Activated T-helper 2 cell treated with anti-CD3 and anti-CD28 coated beads, Interferon-gamma antibody, Interleukin-2, Interleukin-4, amounts not matched to agents 10 μg/mL and 5 μg/mL and 100 μg/mL, durations not matched to agents 14 hours and 24 hours and 36 hours (primary cell): ENCODE data around the gene TMEM184B. TPM values are rescaled to one million over a fixed set of nuclear protein-coding genes. Genes with fewer than 3 reads are reported as not detected.

Source experiments
- DNase-seq: peaks from one replicate; pipeline ENCODE4 v3.0.0; 2021; ENCODE audit warnings: low spot score
- H3K27ac Mint-ChIP-seq: one replicate; pipeline ENCODE4 v1.8.0; 2021; ENCODE audit warnings: mixed read lengths
- H3K27me3 Mint-ChIP-seq: one replicate; pipeline ENCODE4 v1.8.0; 2021; ENCODE audit warnings: low read depth, mixed read lengths
- H3K36me3 Mint-ChIP-seq: one replicate; pipeline ENCODE4 v1.8.0; 2021; ENCODE audit warnings: low read depth, mixed read lengths
- H3K4me1 Mint-ChIP-seq: one replicate; pipeline ENCODE4 v1.8.0; 2021; ENCODE audit warnings: low read depth, mixed read lengths
- H3K4me3 Mint-ChIP-seq: one replicate; pipeline ENCODE4 v1.8.0; 2021; ENCODE audit warnings: low read depth, mild to moderate bottlenecking, moderate library complexity, mixed read lengths
- H3K9me3 Mint-ChIP-seq: one replicate; pipeline ENCODE4 v1.8.0; 2021; ENCODE audit warnings: mixed read lengths
- intact Hi-C: fragments of 100-400 bp; cut with micrococcal nuclease; formaldehyde crosslinking; loops from one replicate; pipeline ENCODE4 v1.15.1; 2023
- total RNA-seq: library from RNA; stranded (reverse); gene quantifications from 2 replicates; pipeline ENCODE4 v1.2.3, GENCODE V29; 2022

The TMEM184B gene
- total RNA-seq, 1 donor from 2014 or later, result 34.8 TPM

GRCh38 chr22:38300946-38301345, 28.1 kb upstream of the TMEM184B start:
- intact Hi-C loops, result no loop called here
- peaks cover 61% of the 10 kb centered on the region for H3K36me3 Mint-ChIP-seq

GRCh38 chr22:38300197-38300945, 27.6 kb upstream of the TMEM184B start:
- H3K4me3 Mint-ChIP-seq, result no peak overlapping the region
- H3K27ac Mint-ChIP-seq, result no peak overlapping the region
- H3K27me3 Mint-ChIP-seq, result no peaks in the 10 kb centered on the region
- no peak for DNase-seq
- H3K36me3 Mint-ChIP-seq, result peaks cover 63% of the 10 kb centered on the region
- no peaks in the 10 kb centered on the region for H3K9me3 Mint-ChIP-seq
- intact Hi-C loops, result no loop called here
- H3K4me1 Mint-ChIP-seq, result peaks cover 1% of the 10 kb centered on the region

More at GRCh38 chr22:38300946-38301345, 28.1 kb upstream of the TMEM184B start:
- Mint-ChIP-seq H3K27ac (no peak overlapping the region), H3K27me3 (no peaks in the 10 kb centered on the region), H3K9me3 (no peaks in the 10 kb centered on the region), H3K4me3 (no peak overlapping the region), H3K4me1 (peaks cover 7% of the 10 kb centered on the region)
- DNase-seq, result no peak

- no peaks in the 10 kb centered on the region for H3K4me1 Mint-ChIP-seq
- H3K27me3 Mint-ChIP-seq, result no peaks in the 10 kb centered on the region
- H3K36me3 Mint-ChIP-seq, result peaks cover 64% of the 10 kb centered on the region
- no peak overlapping the region for H3K27ac Mint-ChIP-seq
- intact Hi-C loops, result no loop called here
- no peaks in the 10 kb centered on the region for H3K9me3 Mint-ChIP-seq
- no peak for DNase-seq
- no peak overlapping the region for H3K4me3 Mint-ChIP-seq
These were observed 26.9 kb upstream of the TMEM184B start for GRCh38 chr22:38299770-38300102.

GRCh38 chr22:38298312-38299005, 25.6 kb upstream of the TMEM184B start:
- no peak overlapping the region for H3K4me3 Mint-ChIP-seq
- no peak for DNase-seq
- no peaks in the 10 kb centered on the region for H3K9me3 Mint-ChIP-seq
- peaks cover 63% of the 10 kb centered on the region for H3K36me3 Mint-ChIP-seq
- intact Hi-C loops, result no loop called here
- H3K27me3 Mint-ChIP-seq, result no peaks in the 10 kb centered on the region
- no peaks in the 10 kb centered on the region for H3K4me1 Mint-ChIP-seq
- no peak overlapping the region for H3K27ac Mint-ChIP-seq

GRCh38 chr22:38296372-38296771, 23.6 kb upstream of the TMEM184B start:
- no peak overlapping the region for H3K4me3 Mint-ChIP-seq
- H3K27me3 Mint-ChIP-seq, result no peaks in the 10 kb centered on the region
- H3K4me1 Mint-ChIP-seq, result no peaks in the 10 kb centered on the region
- peaks cover 60% of the 10 kb centered on the region for H3K36me3 Mint-ChIP-seq
- H3K27ac Mint-ChIP-seq, result no peak overlapping the region
- intact Hi-C loops, result no loop called here
- no peak for DNase-seq
- H3K9me3 Mint-ChIP-seq, result no peaks in the 10 kb centered on the region

GRCh38 chr22:38295863-38296262, 23.1 kb upstream of the TMEM184B start:
- no peaks in the 10 kb centered on the region for H3K4me1 Mint-ChIP-seq
- H3K27me3 Mint-ChIP-seq, result no peaks in the 10 kb centered on the region
- peaks cover 62% of the 10 kb centered on the region for H3K36me3 Mint-ChIP-seq
- no peak overlapping the region for H3K4me3 Mint-ChIP-seq
- DNase-seq, result no peak
- intact Hi-C loops, result no loop called here
- H3K27ac Mint-ChIP-seq, result no peak overlapping the region
- H3K9me3 Mint-ChIP-seq, result no peaks in the 10 kb centered on the region

- H3K36me3 Mint-ChIP-seq, result peaks cover 58% of the 10 kb centered on the region
- H3K4me1 Mint-ChIP-seq, result no peaks in the 10 kb centered on the region
- intact Hi-C loops, result no loop called here
These were observed 22.5 kb upstream of the TMEM184B start for GRCh38 chr22:38295339-38295738.

GRCh38 chr22:38294193-38294592, 21.4 kb upstream of the TMEM184B start:
- Mint-ChIP-seq H3K4me3 (no peak overlapping the region), H3K9me3 (no peaks in the 10 kb centered on the region), H3K36me3 (peaks cover 50% of the 10 kb centered on the region), H3K4me1 (no peaks in the 10 kb centered on the region), H3K27ac (no peak overlapping the region), H3K27me3 (no peaks in the 10 kb centered on the region)
- no peak for DNase-seq
- intact Hi-C loops, result no loop called here

More at GRCh38 chr22:38295339-38295738, 22.5 kb upstream of the TMEM184B start:
- H3K4me3 Mint-ChIP-seq, result no peak overlapping the region
- H3K27ac Mint-ChIP-seq, result no peak overlapping the region
- H3K27me3 Mint-ChIP-seq, result no peaks in the 10 kb centered on the region
- H3K9me3 Mint-ChIP-seq, result no peaks in the 10 kb centered on the region
- DNase-seq, result no peak

- DNase-seq, result no peak
- Mint-ChIP-seq H3K9me3 (no peaks in the 10 kb centered on the region), H3K27ac (no peak overlapping the region), H3K4me3 (no peak overlapping the region), H3K36me3 (peaks cover 47% of the 10 kb centered on the region), H3K27me3 (no peaks in the 10 kb centered on the region), H3K4me1 (peaks cover 2% of the 10 kb centered on the region)
- intact Hi-C loops, result no loop called here
These were observed 19.9 kb upstream of the TMEM184B start for GRCh38 chr22:38292694-38293093.

GRCh38 chr22:38291201-38291777, 18.5 kb upstream of the TMEM184B start:
- DNase-seq, result no peak
- no peaks in the 10 kb centered on the region for H3K27me3 Mint-ChIP-seq
- H3K4me3 Mint-ChIP-seq, result no peak overlapping the region
- peaks cover 36% of the 10 kb centered on the region for H3K36me3 Mint-ChIP-seq
- no peaks in the 10 kb centered on the region for H3K9me3 Mint-ChIP-seq
- H3K27ac Mint-ChIP-seq, result no peak overlapping the region
- intact Hi-C loops, result no loop called here
- H3K4me1 Mint-ChIP-seq, result peaks cover 2% of the 10 kb centered on the region

- no peak for DNase-seq
- Mint-ChIP-seq H3K36me3 (peaks cover 31% of the 10 kb centered on the region), H3K9me3 (no peaks in the 10 kb centered on the region), H3K27ac (no peak overlapping the region), H3K4me3 (no peak overlapping the region), H3K27me3 (no peaks in the 10 kb centered on the region), H3K4me1 (peaks cover 2% of the 10 kb centered on the region)
- intact Hi-C loops, result no loop called here
These were observed 17.5 kb upstream of the TMEM184B start for GRCh38 chr22:38290347-38290746.

GRCh38 chr22:38289583-38290082, 16.8 kb upstream of the TMEM184B start:
- no peak for DNase-seq
- Mint-ChIP-seq H3K36me3 (peaks cover 26% of the 10 kb centered on the region), H3K4me1 (peaks cover 2% of the 10 kb centered on the region), H3K9me3 (no peaks in the 10 kb centered on the region), H3K27me3 (no peaks in the 10 kb centered on the region), H3K4me3 (no peak overlapping the region), H3K27ac (no peak overlapping the region)
- intact Hi-C loops, result no loop called here
